GM23248 (cell line): ENCODE data around the gene MDFIC.

Source experiments
- EZH2 ChIP-seq: fragments of 200-600 bp; sonication (generic); IDR thresholded peaks from 2 replicates; pipeline ENCODE4 v1.6.1; 2018; ENCODE audit warnings: antibody characterized with exemption, mild to moderate bottlenecking; ENCODE audit not compliant: insufficient read depth, poor library complexity, severe bottlenecking
- EZH2phosphoT487 ChIP-seq: fragments of 200-600 bp; sonication (generic); IDR thresholded peaks from 2 replicates; pipeline ENCODE4 v1.6.1; 2018; ENCODE audit warnings: antibody characterized with exemption, moderate library complexity, mild to moderate bottlenecking, low read depth; ENCODE audit not compliant: insufficient read depth

- no peak for TF ChIP-seq EZH2phosphoT487
- no peak for TF ChIP-seq EZH2
Observed at GRCh38 chr7:114922652-114923402, 933 bp downstream of the MDFIC start.
